GM21528 (cell line): Measurements from ENCODE around the gene PCNX4.

Source experiments
- ATAC-seq: cut with Tn5 transposase; IDR thresholded peaks from one replicate; pipeline ENCODE4 v1.9.1; 2021; ENCODE audit warnings: mild to moderate bottlenecking, moderate library complexity; ENCODE audit not compliant: unreplicated experiment, low FRiP score

PCNX4 gene

GRCh38 chr14:60170948-60171347 lies 79.2 kb downstream of the PCNX4 start:
- no peak for ATAC-seq

- no peak for ATAC-seq
Measured at GRCh38 chr14:60171690-60172089, 80.0 kb downstream of the PCNX4 start.

- ATAC-seq = no peak
Measured at GRCh38 chr14:60174352-60175254, 82.9 kb downstream of the PCNX4 start.

- ATAC-seq = no peak
Measured at GRCh38 chr14:60175255-60175902, 83.7 kb downstream of the PCNX4 start.

GRCh38 chr14:60178164-60178563 lies 86.4 kb downstream of the PCNX4 start:
- ATAC-seq = no peak

GRCh38 chr14:60178820-60179219 lies 87.1 kb downstream of the PCNX4 start:
- no peak for ATAC-seq

- ATAC-seq = no peak
Measured at GRCh38 chr14:60179431-60179869, 87.7 kb downstream of the PCNX4 start.

- ATAC-seq = no peak
Measured at GRCh38 chr14:60183138-60183537, 91.4 kb downstream of the PCNX4 start.

GRCh38 chr14:60183741-60184140 lies 92.0 kb downstream of the PCNX4 start:
- ATAC-seq = peak; percentile 55

- peak; percentile 50 for ATAC-seq
Measured at GRCh38 chr14:60184146-60184904, 92.6 kb downstream of the PCNX4 start.

GRCh38 chr14:60184905-60185555 lies 93.3 kb downstream of the PCNX4 start:
- no peak for ATAC-seq

- no peak for ATAC-seq
Measured at GRCh38 chr14:60188115-60188514, 96.4 kb downstream of the PCNX4 start.

- no peak for ATAC-seq
Measured at GRCh38 chr14:60188696-60189095, 97.0 kb downstream of the PCNX4 start.

- ATAC-seq = no peak
Measured at GRCh38 chr14:60189923-60190840, 98.5 kb downstream of the PCNX4 start.

- no peak for ATAC-seq
Measured at GRCh38 chr14:60195179-60195810, 103.6 kb downstream of the PCNX4 start.

GRCh38 chr14:60196291-60196690 lies 104.6 kb downstream of the PCNX4 start:
- no peak for ATAC-seq

GRCh38 chr14:60197629-60198303 lies 106.0 kb downstream of the PCNX4 start:
- no peak for ATAC-seq

- ATAC-seq = no peak
Measured at GRCh38 chr14:60199321-60199720, 107.6 kb downstream of the PCNX4 start.
